Suppressor macrophage (primary cell): ENCODE measurements around the gene DRC3.
A peak's percentile ranks its signal among the peaks of the same experiment; 100 is the strongest.

Experiments used
- DNase-seq, 4 experiments: peaks; one replicate each; pipeline ENCODE4 v3.0.0-alpha.2; 2020 to 2022

Gene DRC3

DNA sequence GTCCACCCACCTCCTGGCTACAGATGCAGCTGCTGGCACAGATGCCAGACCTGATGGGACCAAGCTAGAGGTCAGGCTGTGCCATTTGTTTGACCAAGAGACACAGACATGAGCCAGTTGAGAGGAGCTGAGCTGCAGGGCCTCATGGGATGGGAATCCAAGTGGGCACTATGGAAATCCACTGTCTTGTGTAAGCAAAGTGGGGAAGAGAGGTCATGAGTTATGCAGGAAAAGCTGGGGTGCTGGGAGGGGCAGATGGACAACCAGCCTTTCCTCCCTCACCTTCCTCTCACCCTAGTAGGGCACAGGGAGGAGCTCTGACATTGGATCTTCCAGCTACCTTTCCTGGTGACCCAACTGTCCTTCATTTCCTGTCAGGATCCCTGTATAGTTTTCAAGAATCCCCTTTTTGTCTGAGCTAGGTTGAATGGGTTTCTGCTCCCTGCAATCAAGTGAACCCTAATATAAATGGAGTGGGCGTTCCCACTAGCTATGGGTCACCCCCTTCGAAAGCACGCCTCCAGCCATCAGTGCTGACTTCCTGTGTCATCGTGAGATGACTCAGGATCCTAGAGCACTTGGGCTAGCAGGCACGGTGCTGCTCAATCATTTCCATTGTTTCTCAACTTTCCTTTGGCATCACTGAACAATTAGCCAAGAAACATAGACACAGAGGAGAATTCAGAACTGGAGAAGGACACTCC lies 52.7 kb downstream of the DRC3 start:
- DNase-seq = peak; percentile 82 to 94 (median 88)

DNA sequence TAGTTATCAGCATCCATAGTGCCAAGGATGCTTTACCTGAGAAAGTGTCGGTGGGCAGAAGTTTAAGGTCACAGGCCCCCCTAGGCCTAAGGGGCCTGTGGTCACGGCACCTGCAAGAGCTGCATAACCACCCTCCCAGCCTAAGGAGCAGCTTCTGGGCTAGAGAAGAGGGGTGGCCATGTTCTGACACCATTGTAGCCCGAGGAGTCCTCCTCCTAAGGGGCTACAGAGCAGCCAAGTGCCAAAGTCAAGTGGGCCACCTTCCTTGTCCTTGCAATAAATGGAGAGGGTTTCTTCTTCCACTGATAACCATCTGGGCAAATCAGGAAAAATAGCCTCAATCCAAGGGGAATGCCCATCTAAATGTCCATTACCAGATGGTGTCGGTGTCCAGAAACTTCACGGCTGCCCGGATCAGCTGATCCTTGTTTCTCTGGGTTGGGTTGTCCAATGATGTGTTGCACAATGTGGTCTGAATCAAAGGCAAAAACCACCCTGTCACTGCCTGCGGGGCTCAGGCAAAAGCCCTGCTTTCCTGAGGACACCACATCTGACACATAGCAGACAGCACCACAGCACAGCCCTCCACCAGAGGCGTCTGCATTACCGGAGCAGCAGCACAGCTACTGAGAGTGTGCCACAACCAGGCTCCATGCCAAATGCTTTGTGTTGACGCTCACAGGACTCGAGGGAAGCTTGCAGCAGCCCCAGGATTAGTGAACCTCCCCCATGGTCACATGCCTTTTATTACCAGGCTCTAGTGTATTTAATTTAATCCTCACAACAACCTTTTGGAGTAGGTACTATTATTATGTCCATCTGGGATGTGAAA lies 53.5 kb downstream of the DRC3 start:
- DNase-seq = peak; percentile 74 to 91 (median 84)

DNA sequence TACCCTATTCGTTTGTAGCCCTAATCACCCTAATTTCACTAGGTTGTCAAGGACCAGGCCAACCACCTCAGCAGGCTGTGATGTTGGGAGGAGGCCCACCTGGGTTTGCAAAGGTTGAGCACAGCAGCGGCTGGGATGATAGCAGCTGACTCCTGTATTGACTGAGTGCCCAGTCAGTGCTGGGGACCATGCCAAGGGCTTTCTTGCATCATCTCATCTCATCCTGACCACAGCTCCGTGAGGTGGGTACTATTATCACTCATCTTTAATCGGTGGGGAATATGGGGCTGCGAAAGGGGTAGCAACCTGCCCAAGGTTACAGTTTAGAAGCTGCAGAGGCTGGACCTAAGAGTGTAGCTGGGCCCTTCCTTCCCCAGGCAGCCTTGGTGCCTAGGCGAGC lies 54.6 kb downstream of the DRC3 start:
- no peak for DNase-seq

DNA sequence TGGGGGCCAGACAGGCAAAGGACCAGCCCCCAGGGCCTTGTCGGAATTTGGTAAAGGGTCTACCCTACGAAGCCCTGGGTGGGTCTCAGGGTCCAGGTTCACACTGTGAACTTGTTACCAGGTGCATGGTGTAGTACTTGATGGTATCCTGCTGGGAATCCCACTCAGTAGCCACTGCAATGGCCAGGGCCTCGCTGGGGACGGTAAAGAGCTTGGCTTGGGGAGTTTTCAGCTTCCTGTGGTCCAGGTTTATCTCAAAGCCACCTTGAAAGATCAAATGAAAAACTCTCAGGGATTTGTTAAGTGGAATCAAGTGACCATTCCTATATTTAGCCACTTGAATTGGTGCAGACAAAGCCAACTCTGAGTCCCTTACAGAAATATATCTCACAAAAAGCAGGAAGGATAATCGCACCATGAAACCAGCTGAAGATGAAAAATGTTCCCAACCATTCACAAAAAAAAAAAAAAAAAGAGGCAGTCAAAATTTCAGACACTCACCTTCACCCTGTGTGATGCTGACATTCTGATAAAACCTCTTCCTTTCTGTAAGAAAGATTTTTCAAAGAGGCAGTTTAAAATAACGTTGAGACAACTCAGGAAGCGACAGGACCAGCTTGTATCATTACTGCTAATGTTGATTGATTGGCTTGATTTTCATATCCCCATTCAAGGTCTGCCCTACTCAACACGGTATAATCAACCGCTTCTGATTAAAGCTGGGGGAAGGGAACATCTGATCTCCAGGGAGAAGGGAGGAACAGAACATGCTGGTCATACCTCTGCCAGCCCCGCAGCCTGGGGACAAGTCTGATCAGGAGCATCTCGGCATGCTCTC lies 55.7 kb downstream of the DRC3 start:
- no peak for DNase-seq

DNA sequence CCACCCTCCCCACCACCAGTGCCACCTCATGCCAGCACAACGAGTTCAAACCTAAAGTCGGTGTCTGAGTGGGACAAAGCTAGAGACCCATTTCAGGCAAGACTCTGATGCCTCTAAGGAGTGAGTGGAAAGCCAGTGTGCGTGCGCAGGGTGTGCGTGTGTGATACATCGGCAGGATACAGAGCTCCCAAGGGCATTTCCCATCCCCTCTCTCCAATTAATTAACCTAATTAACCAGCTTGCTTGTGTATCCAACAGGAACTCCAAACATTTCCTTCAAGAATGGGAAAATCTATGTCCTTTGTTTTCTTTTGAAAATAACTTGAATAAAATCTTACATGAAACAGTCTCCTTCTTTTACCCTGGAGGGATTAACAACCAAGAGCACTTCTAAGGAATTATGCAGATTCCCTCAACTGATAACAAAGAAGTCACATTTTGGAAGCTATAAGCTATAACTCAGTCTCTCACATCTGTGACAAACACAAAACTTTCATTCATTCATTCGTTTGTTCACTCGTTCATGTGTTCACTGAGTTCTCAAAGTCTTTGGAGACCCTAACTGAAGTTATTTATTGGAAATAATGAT lies 56.4 kb downstream of the DRC3 start:
- DNase-seq = no peak

DNA sequence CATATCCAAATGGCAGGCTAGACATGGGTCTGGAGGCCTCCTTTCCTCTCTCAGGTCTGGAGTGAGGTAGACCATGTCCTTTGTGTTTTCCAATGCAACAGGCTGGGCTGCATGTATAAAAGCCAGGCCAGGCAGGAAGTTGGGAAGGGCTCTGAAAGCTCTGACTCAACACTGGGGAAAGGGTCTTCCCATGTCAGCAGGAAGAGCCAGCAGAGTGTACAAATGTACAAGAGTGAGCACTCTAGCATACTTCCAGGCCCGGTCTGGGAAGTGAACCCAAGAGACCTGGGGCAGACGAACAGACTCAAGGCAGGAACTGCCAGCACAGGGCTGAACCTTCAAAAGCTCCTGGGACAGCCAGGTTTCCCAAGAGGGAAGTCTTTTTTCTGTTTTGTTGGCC lies 59.3 kb downstream of the DRC3 start:
- DNase-seq = peak; percentile 37 to 56 (median 53)

DNA sequence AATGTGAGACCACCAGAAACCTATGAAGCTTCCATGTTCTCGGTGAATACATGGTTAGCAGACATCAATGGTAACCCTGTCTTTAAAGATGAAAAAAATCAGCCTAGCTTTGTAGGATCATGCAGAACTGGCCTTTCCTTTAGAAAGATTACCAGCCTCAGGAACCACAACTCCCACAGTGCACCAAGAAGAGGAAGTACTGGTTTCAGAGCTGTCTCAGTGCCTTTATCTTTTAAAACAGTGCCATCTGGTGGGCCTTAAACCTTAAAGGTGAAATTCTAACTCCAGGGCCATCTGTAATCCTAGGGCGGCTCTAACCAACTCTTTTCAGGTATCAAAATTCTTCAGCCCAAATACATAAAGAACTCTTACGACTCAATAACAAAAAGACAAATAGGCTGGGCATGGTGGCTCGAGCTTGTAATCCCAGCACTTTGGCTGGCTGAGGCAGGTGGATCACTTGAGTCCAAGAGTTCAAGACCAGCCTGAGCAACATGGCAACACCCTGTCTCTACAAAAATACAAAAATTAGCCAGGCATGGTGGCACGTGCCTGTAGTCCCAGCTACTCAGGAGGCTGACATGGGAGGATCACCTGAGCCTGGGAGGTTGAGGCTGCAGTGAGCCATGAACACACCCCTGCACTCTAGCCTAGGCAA lies 60.9 kb downstream of the DRC3 start:
- peak; percentile 81 to 95 (median 89) for DNase-seq

DNA sequence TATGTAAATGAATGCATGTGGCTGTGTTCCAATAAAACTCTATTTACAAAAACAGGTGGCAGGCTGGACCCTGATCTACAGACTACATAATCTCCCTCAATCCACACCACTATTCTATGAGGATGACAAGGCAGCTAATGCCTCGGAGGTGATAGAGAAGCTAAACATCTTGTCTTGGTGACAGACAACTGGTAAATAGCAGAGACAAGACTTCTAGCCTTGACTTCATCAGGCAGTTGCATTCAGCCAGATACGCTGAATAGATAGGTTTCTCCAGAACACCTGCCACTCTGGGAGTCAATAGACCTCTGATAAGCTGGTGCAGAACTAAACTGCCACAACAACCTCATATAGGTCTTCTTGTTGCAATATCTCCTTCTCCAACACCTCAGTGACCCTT lies 63.0 kb downstream of the DRC3 start:
- DNase-seq = no peak

DNA sequence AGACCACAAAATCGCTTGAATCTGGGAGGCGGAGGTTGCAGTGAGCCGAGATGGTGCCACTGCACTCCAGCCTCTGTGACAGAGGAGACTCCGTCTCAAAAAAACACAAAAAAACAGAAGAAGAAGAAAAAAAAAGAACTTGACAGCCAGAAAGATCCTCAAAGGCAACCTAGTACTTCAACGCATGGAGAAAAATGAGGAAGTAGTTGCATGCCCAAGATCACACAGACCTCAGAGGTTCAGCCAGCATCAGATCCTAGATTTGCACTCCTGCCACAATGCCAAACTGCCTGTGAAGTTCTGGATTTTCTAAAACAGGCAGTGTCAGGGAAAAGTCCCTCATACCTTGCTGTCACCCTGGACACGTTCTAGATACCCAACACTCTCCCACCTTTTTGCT lies 64.8 kb downstream of the DRC3 start:
- peak; percentile 58 to 84 (median 72) for DNase-seq

DNA sequence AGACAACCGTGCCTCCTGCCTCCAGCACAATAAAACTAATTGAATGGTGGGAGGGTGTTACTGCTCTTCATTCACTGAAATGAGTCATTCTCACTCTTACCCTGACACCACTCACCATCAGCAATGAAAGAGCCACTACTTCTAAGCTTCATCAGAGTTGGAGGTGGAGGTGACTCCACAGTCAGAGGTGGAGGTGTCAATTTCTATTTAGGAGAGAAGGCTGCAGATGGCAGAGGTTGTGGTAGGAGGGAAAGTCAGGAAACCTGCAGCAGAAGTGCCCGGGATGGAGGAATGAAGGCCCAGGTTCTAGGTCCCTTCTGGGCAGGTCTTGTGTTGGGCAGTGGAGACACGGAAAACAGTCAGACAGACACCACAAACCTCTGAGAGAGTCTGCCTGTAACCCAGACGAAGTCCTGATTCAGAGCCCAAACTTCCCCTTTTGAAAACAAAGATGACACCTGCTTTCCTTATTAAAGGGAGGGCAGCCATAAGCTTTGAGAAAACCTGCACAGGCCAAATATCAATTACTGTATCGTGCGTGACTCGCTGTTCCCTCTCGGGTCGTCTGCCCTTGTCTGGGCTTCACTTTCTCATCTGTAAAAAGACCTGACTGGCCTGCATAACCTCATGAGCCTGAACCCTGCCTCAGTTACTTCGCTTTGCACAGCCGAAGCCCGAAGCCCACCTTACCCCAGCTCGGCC lies 65.6 kb downstream of the DRC3 start:
- peak; percentile 51 to 71 (median 58) for DNase-seq

DNA sequence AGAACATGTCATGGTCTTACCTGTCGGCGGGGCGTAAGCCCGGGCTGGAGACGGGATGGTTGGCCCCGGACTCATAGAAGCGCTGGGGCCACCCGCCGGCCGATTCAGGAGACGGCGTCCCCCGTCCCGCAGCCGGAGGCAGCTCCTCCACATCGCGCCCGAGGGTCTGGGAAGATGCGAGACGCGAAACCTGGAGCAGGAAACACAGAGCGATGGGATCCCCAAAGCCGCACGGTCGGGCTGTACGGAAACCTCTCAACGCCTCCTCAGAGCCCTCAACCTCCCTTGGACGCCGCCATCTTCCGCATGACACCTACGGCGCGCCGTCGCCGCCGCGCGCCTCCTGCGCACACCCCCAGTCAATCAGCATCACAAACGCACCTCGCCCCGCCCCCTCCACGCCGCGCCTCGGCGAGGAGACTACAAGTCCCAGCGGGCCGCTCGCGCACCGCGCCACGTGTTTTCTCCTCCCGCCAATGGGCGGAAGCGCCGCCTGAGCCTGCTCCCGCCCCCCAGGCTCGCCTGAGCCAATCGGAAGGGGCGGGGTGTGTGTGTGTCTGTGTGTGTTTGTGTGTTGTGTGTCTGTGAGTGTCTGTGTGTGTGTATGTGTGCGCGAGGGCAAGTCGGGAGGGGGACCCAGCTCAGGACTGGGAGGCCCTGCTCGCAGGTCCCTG lies 66.3 kb downstream of the DRC3 start, which contains the start of the genes ATPAF2 and GID4:
TSS of gene ATPAF2 (minus strand) at position 308 of the 674 bp plus-strand sequence. CDS start at position 153, 155 bp downstream.
TSS of gene GID4 (plus strand) at position 548 of the 674 bp plus-strand sequence. CDS start at position 605, 57 bp downstream.
- peak; percentile 99 to 100 (median 100) for DNase-seq

DNA sequence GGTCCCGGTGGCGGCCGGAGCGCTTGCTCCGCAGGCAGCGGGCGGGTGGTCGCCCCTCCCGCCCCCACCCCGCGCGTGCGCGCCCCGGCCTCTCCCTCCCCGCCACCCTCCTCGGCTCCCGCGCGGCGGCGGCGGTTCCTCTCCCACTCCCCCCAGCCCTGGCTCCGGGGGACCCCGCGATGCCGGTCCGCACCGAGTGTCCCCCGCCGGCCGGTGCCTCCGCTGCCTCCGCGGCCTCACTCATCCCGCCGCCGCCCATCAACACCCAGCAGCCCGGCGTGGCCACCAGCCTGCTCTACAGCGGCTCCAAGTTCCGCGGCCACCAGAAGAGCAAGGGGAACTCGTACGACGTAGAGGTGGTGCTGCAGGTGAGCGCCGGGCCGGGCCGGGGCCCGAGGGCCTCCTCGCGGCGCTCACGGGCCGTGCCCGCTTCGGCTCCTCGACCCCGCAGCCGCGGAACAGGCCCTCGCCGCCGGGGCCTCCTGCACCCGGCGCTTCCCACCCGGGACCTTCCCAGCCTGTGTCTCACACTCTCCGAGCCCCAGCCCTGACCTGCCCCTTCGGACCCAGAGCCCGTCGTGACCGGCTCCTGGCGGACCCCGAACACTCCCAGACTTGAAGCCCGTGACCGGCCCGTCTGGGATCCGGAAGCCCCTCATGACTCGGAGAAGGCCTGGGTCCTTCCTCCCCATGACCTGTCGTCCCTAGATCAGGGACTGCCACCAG lies 67.0 kb downstream of the DRC3 start:
- DNase-seq = peak in 3 of 4 experiments; percentile 25 to 63 (median 50)

DNA sequence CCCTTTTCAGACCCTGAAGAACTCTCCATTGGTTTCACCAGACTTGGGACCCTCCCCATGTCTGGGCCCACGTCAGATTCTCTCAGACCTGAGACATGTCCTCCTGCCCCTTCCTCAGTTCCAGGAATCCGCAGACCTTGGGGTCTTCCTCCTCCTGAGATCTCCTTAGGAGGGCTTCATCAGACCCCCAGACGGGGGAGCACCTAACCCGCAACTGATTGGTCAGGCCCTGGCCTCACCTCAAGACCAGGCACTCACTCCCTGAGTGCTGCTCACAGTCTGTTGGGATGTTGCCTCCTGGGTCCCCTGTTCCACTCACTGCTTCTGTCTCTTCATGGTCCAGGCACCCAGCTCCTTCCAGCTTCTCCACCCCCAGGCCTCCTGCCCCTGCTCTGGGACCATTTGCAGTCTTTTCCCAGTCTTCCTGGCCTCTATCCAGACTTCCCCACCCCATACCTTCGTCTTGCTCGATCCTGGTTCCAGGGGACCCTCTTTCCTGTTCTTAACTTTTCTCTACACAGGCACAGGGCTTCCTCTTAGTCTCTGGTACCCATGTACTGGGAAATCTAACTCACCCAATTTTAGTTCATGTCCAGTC lies 67.7 kb downstream of the DRC3 start:
- no peak for DNase-seq

DNA sequence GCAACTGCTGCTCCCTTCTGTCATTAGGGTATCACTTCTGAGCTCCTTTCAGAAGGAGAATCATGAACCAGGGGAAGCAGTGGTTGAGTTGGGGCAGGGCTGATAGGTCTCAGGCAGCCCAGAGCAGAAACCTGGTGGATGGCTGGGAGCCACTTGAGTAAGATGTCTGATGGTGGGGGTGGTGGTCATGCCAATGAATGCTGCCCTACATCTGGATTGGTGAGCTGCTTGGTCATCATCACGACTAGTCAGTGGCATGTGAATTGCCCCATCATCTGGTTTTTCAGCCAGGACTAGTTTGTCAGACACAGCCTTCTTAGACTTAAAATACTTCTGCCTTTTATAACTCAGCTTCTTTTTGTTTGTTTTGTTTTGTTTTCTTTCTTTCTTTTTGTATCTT lies 69.1 kb downstream of the DRC3 start:
- peak; percentile 56 to 80 (median 61) for DNase-seq

DNA sequence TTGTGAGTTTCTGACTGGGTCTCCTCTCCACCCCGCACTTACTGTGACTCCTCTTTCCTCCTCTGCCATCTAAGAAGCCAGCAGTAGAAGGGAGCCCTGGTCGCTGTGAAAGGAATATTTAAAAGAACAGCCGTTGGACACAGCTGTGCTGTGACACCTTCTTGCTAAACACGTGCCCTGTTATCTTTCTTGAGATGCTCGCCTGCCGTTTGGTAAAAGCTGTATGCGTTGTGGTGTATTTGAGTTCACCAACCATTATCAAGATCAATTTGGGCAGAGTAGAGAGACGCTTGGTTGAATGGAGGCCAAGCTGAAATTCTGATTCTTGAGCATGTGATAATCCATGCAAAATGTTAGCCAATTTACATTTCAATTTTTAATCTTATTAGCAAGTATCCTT lies 70.3 kb downstream of the DRC3 start:
- DNase-seq = no peak

DNA sequence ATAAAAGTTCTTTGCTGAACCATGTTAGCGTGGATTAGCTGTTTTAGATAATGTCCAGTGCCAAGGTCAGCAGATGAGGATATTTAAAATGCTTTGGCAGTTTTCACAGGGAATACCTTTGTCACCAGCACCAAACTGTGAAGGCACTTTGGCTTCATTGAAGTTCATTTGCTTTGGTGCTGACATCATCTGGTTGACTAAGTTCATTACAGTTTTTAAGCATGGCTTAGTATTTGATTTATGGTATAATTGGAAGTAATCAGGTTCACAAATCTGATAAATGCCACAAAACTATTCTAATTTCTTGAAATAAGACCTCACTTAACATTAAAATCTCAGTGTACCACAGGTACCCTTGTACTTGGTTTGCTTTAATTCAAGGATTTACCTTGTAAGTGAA lies 70.8 kb downstream of the DRC3 start:
- DNase-seq = peak in 2 of 4 experiments; percentile 18 to 39

DNA sequence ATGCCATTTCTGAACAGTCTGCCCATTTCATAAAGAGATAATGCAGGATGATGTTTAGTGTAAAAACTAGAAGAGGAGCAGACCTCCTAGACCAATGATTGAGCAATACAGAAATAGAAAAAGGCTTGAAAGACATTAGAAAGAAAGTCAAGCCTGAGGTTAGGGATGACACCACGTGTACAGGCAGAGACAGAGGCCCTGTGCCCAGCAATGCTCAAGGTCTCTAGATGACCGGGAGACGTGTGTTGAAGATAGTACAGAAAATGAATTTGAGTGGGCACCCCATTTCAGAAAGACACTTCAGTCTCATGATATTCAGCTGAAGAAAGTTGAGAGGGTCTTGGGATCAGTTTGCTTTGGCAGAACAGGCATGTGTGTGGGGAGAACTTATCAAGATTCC lies 71.9 kb downstream of the DRC3 start:
- DNase-seq = no peak

DNA sequence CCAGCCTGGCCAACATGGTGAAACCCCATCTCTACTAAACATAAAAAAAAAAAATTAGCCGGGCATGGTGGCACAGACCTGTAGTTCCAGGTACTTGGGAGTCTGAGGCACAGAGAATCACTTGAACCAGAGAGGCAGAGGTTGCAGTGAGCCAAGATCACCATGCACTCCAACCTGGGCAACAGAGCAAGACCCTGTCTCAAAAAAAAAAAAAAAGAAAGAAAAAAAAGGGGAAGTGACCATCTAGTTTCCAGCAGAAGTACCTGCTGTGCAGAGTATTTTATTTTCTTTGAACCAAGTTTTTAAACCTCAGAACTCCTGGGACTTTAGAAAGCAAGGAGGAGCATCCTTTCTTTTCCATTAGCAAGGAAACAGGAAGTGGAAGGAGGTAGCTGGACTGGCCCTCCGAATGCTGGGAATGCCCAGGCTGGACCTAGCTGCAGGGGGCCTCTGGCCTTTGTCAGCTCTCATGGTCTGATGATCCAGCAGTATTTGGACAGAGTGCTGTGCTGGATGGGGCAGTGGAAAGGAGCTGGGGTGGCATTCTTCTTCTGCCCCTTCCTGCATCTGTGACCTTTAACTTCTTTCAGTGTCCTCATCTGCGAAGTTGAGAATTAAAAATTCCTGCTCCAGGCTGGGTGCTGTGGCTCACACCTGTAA lies 73.2 kb downstream of the DRC3 start:
- no peak for DNase-seq

DNA sequence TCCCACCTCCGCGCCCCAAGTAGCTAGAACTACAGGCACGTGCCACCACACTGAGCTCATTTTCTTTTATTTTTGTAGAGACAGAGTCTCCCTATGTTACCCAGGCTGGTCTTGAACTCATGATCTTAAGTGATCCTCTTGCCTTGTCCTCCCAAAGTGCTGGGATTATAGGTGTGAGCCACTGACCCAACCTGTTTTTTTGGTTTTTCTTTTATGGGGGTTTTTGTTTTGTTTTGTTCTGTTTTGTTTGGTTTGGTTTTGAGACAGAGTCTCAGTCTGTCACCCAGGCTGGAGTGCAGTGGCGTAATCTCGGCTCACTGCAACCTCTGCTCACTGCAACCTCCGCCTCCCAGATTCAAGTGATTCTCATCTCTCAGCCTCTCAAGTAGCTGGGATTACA lies 82.9 kb downstream of the DRC3 start:
- no peak for DNase-seq
